SK-N-MC (cell line): ENCODE results near the gene ST8SIA4.

ENCODE experiments used
- DNase-seq: peaks from one replicate; pipeline ENCODE4 v3.0.0-alpha.2; 2011; ENCODE audit warnings: low read depth, low spot score
- H3K27ac ChIP-seq: fragments of 200-600 bp; sonication (generic); 2 replicates; pipeline ENCODE4 v1.5.1; 2016; ENCODE audit warnings: mixed run types
- H3K36me3 ChIP-seq: fragments of 200-600 bp; sonication (generic); 2 replicates; pipeline ENCODE4 v1.6.1; 2017; ENCODE audit warnings: antibody characterized with exemption, low read length, mixed read lengths; ENCODE audit not compliant: insufficient read depth
- H3K4me3 ChIP-seq: fragments of 200-600 bp; sonication (generic); 2 replicates; pipeline ENCODE4 v1.5.1; 2016
- H3K9ac ChIP-seq: fragments of 200-600 bp; sonication (generic); 2 replicates; pipeline ENCODE4 v1.8.0; 2017; ENCODE audit warnings: mixed run types, mixed read lengths; ENCODE audit not compliant: insufficient read length
- H3K9me3 ChIP-seq: fragments of 200-600 bp; sonication (generic); 2 replicates; pipeline ENCODE4 v1.6.1; 2017; ENCODE audit warnings: low read depth, mild to moderate bottlenecking, antibody characterized with exemption, low read length, moderate library complexity, mixed read lengths
- EZH2 ChIP-seq: fragments of 200-600 bp; sonication (generic); IDR thresholded peaks from one replicate; pipeline ENCODE4 v1.6.1; 2017; ENCODE audit warnings: antibody characterized with exemption
- FOXP2 ChIP-seq: optimal IDR thresholded peaks from 2 replicates; pipeline ENCODE3; 2011; ENCODE audit warnings: mild to moderate bottlenecking, moderate library complexity; ENCODE audit not compliant: insufficient read depth; ENCODE audit errors: extremely low read length, control extremely low read depth
- POLR2AphosphoS5 ChIP-seq: IDR thresholded peaks from 2 replicates; pipeline ENCODE4 v1.6.1; 2012; ENCODE audit warnings: mild to moderate bottlenecking, low read depth, low read length, borderline replicate concordance

ST8SIA4 gene

GRCh38 chr5:100762995-100763394 lies 140.1 kb downstream of the ST8SIA4 start:
- Histone ChIP-seq H3K27ac (no peak overlapping the region), H3K9ac (no peak overlapping the region), H3K9me3 (no peaks in the 10 kb centered on the region), H3K36me3 (no peaks in the 10 kb centered on the region), H3K4me3 (no peak overlapping the region)
- no peak for DNase-seq
- no peak for TF ChIP-seq FOXP2
- TF ChIP-seq POLR2AphosphoS5 = no peak
- TF ChIP-seq EZH2 = no peak

GRCh38 chr5:100762108-100762507 lies 141.0 kb downstream of the ST8SIA4 start:
- no peak overlapping the region for H3K27ac ChIP-seq
- H3K9me3 ChIP-seq = no peaks in the 10 kb centered on the region
- no peaks in the 10 kb centered on the region for H3K36me3 ChIP-seq
- no peak for TF ChIP-seq EZH2
- no peak for TF ChIP-seq POLR2AphosphoS5
- no peak for TF ChIP-seq FOXP2
- no peak overlapping the region for H3K4me3 ChIP-seq
- no peak overlapping the region for H3K9ac ChIP-seq
- no peak for DNase-seq

GRCh38 chr5:100761192-100761591 lies 141.9 kb downstream of the ST8SIA4 start:
- no peak overlapping the region for H3K9ac ChIP-seq
- H3K4me3 ChIP-seq = no peak overlapping the region
- no peak for TF ChIP-seq POLR2AphosphoS5
- TF ChIP-seq FOXP2 = no peak
- no peak for TF ChIP-seq EZH2
- no peak for DNase-seq
- H3K9me3 ChIP-seq = no peaks in the 10 kb centered on the region
- H3K36me3 ChIP-seq = no peaks in the 10 kb centered on the region
- no peak overlapping the region for H3K27ac ChIP-seq

GRCh38 chr5:100760688-100761087 lies 142.4 kb downstream of the ST8SIA4 start:
- no peak for DNase-seq
- H3K4me3 ChIP-seq = no peak overlapping the region
- H3K9ac ChIP-seq = no peak overlapping the region
- no peak overlapping the region for H3K27ac ChIP-seq
- H3K9me3 ChIP-seq = no peaks in the 10 kb centered on the region
- no peaks in the 10 kb centered on the region for H3K36me3 ChIP-seq
- TF ChIP-seq POLR2AphosphoS5 (no peak), FOXP2 (no peak), EZH2 (no peak)

GRCh38 chr5:100758780-100759179 lies 144.3 kb downstream of the ST8SIA4 start:
- DNase-seq = no peak
- H3K9ac ChIP-seq = no peak overlapping the region
- no peak overlapping the region for H3K4me3 ChIP-seq
- no peak overlapping the region for H3K27ac ChIP-seq
- TF ChIP-seq POLR2AphosphoS5 = no peak
- no peak for TF ChIP-seq EZH2
- TF ChIP-seq FOXP2 = no peak
- H3K36me3 ChIP-seq = no peaks in the 10 kb centered on the region
- no peaks in the 10 kb centered on the region for H3K9me3 ChIP-seq

- no peak for DNase-seq
- no peaks in the 10 kb centered on the region for H3K9me3 ChIP-seq
- no peaks in the 10 kb centered on the region for H3K36me3 ChIP-seq
- H3K27ac ChIP-seq = no peak overlapping the region
- TF ChIP-seq FOXP2 (no peak), EZH2 (no peak), POLR2AphosphoS5 (no peak)
- no peak overlapping the region for H3K4me3 ChIP-seq
- no peak overlapping the region for H3K9ac ChIP-seq
Observed at GRCh38 chr5:100758306-100758705, 144.8 kb downstream of the ST8SIA4 start.

GRCh38 chr5:100757618-100758017 lies 145.5 kb downstream of the ST8SIA4 start:
- no peak overlapping the region for H3K4me3 ChIP-seq

More at GRCh38 chr5:100757618-100758017, 145.5 kb downstream of the ST8SIA4 start:
- H3K9ac ChIP-seq = no peak overlapping the region
- no peak overlapping the region for H3K27ac ChIP-seq
- DNase-seq = no peak
- H3K9me3 ChIP-seq = no peaks in the 10 kb centered on the region
- no peaks in the 10 kb centered on the region for H3K36me3 ChIP-seq
- TF ChIP-seq FOXP2 (no peak), POLR2AphosphoS5 (no peak), EZH2 (no peak)
